ENCODE data around the gene PPME1. TPM values are rescaled to one million over a fixed set of nuclear protein-coding genes. Genes with fewer than 3 reads are reported as not detected.

The PPME1 gene
- total and polyA plus RNA-seq, 2 of the 4 experiments (the other 2 are of a cell fraction) = 42.3 to 89.5 TPM

DNA sequence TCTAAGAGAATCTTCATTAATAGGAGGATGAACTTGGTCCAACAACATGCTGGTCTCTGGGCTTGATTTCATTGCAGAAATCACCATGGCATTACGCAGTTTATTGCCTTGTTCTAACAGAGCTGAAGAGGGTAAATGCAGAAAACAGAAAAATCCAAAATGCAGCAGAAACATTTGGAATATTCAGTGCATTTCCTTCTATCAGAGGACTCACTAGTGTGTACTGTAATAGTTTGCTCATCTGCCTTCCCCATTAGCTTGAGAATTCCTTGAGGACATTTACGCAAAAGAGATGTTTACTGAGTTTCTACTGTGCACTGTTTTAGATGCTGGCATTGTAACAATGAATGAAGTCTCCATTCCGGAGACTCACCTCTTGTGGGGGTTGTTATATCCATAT lies 37.7 kb upstream of the PPME1 start:
- Histone ChIP-seq H2BK120ac (ENCODE audit: low read depth, low read length) (peak overlapping the region; percentile 63), H3K9me3 (ENCODE audit: control insufficient read depth, insufficient read depth, low read length) (no peaks in the 10 kb centered on the region), H2BK5ac (ENCODE audit: low read depth, low read length, poor library complexity, severe bottlenecking) (peak overlapping the region; percentile 93), H3K9me1 (ENCODE audit: insufficient read depth, low read length) (peaks cover 2% of the 10 kb centered on the region; the same call in 1 of the 2 replicates), H3K27me3 (ENCODE audit: control insufficient read depth, insufficient read depth, low read length) (no peaks in the 10 kb centered on the region), H3K4me3 (ENCODE audit: insufficient read depth, low read depth, low read length) (no peak overlapping the region), H3K4ac (ENCODE audit: low read depth, low read length) (no peak overlapping the region), H3K4me2 (ENCODE audit: low read depth, low read length) (peak overlapping the region; percentile 44; the same call in 1 of the 2 replicates), H4K8ac (ENCODE audit: low read depth in 2 of 2, low read length in 2 of 2) (peak overlapping the region; percentile 28 to 54; a peak in 2 of 4 replicates), H3K23ac (ENCODE audit: low read depth, low read length) (no peak overlapping the region; the same call in 1 of the 2 replicates), H3K9ac (ENCODE audit: low read depth, low read length) (no peak overlapping the region), H4K5ac (ENCODE audit: low read depth, low read length) (peak overlapping the region; percentile 82; the same call in 1 of the 2 replicates), H2BK20ac (ENCODE audit: low read depth, low read length) (peak overlapping the region; percentile 52; the same call in 1 of the 2 replicates), H2AFZ (replicated peaks; ENCODE audit: low read length, poor library complexity) (no peak overlapping the region), H3K36me3 (ENCODE audit: control insufficient read depth, insufficient read depth, low read length) (peaks cover 4% of the 10 kb centered on the region; the same call in 1 of the 2 replicates), H3K27ac (ENCODE audit: insufficient read depth, low read length) (no peak overlapping the region), H4K20me1 (ENCODE audit: insufficient read depth, low read length) (no peaks in the 10 kb centered on the region), H3K4me1 (ENCODE audit: control insufficient read depth, insufficient read depth, low read length) (peaks cover 23% of the 10 kb centered on the region), H2AK9ac (replicated peaks; ENCODE audit: low read depth, low read length, poor library complexity) (no peak overlapping the region), H3K79me1 (ENCODE audit: low read depth in 1 of 2, low read length in 2 of 2) (peaks cover 2 to 15% of the 10 kb centered on the region in 2 experiments; a peak in 2 of 4 replicates), H3K14ac (replicated peaks; ENCODE audit: low read depth, low read length) (peak overlapping the region; percentile 44; the same call in 1 of the 2 replicates), H3K18ac (ENCODE audit: low read depth, low read length) (peak overlapping the region; percentile 92; the same call in 1 of the 2 replicates), H2BK15ac (ENCODE audit: low read depth, low read length) (peak overlapping the region; percentile 78; the same call in 2 of the 3 replicates), H2AK5ac (ENCODE audit: low read depth, low read length) (peak overlapping the region; percentile 63; the same call in 1 of the 2 replicates), H4K91ac (ENCODE audit: insufficient read depth, low read depth, low read length) (peak overlapping the region; percentile 79), H3K56ac (ENCODE audit: extremely low read depth, insufficient read depth, low read length) (no peak overlapping the region)
- dilution Hi-C loops (cut with HindIII; ENCODE audit: low sequenced_read_pairs, unreplicated experiment) = no loop called here
- CTCF ChIA-PET = no interaction called here
- ATAC-seq (ENCODE audit: low read depth) (no peak; the same call in 1 of the 2 replicates), DNase-seq (no peak)
- in situ Hi-C loops (cut with MboI; ENCODE audit: low sequenced_read_pairs) = no loop called here
- intact Hi-C loops (cut with micrococcal nuclease) = no loop called here
- BruUV-seq (replicated peaks) = no TSS peak
- TF ChIP-seq SMC3 (IDR thresholded peaks at IDR 0.05; ENCODE audit: low read depth, low read length) = no peak
- TF ChIP-seq CEBPB (IDR thresholded peaks at IDR 0.05; ENCODE audit: low read depth, low read length) = no peak
- no peak for TF ChIP-seq RCOR1 (IDR thresholded peaks at IDR 0.05; ENCODE audit: insufficient replicate concordance, low read length)
- TF ChIP-seq FOS (IDR thresholded peaks at IDR 0.05; ENCODE audit: low read depth, low read length) = no peak
- TF ChIP-seq MAFK (IDR thresholded peaks at IDR 0.05; ENCODE audit: low read depth, low read length) = no peak
- no peak for TF ChIP-seq MAZ (IDR thresholded peaks at IDR 0.05; ENCODE audit: borderline replicate concordance, low read depth, low read length)
- TF ChIP-seq NFE2L2 (IDR thresholded peaks at IDR 0.05; ENCODE audit: low read depth, low read length) = no peak
- TF ChIP-seq, protein P1, sequence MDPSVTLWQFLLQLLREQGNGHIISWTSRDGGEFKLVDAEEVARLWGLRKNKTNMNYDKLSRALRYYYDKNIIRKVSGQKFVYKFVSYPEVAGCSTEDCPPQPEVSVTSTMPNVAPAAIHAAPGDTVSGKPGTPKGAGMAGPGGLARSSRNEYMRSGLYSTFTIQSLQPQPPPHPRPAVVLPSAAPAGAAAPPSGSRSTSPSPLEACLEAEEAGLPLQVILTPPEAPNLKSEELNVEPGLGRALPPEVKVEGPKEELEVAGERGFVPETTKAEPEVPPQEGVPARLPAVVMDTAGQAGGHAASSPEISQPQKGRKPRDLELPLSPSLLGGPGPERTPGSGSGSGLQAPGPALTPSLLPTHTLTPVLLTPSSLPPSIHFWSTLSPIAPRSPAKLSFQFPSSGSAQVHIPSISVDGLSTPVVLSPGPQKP (IDR thresholded peaks at IDR 0.05; ENCODE audit: borderline replicate concordance, low read depth, low read length) = no peak
- no peak for TF ChIP-seq POLR2A (IDR thresholded peaks at IDR 0.05; ENCODE audit: low read depth, low read length)
- TF ChIP-seq, protein P2, sequence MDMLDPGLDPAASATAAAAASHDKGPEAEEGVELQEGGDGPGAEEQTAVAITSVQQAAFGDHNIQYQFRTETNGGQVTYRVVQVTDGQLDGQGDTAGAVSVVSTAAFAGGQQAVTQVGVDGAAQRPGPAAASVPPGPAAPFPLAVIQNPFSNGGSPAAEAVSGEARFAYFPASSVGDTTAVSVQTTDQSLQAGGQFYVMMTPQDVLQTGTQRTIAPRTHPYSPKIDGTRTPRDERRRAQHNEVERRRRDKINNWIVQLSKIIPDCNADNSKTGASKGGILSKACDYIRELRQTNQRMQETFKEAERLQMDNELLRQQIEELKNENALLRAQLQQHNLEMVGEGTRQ (IDR thresholded peaks at IDR 0.05; ENCODE audit: low read depth, low read length) = no peak
- TF ChIP-seq BHLHE40 (IDR thresholded peaks at IDR 0.05; ENCODE audit: low read depth, low read length) = no peak
- TF ChIP-seq CHD1 (IDR thresholded peaks at IDR 0.05; ENCODE audit: low read depth, low read length) = no peak
- no peak for TF ChIP-seq RAD21 (IDR thresholded peaks at IDR 0.05; ENCODE audit: low read length)
- no peak for TF ChIP-seq CTCF (conservative IDR thresholded peaks at IDR 0.05; ENCODE audit: low read depth, low read length)
- TF ChIP-seq RFX5 (IDR thresholded peaks at IDR 0.05; ENCODE audit: low read depth, low read length) = no peak
- POLR2A ChIA-PET (ENCODE audit: unreplicated experiment) = no interaction called here
- no CpG with 5 or more reads among the region's 3 CpGs for WGBS, 2 experiments (ENCODE audit: extremely low coverage in 2 of 2, insufficient read length in 1 of 2)
